ENCODE measurements around the gene SPPL3.

GRCh38 chr12:120754792-120755191, 149.4 kb downstream of the SPPL3 start:
- TF ChIP-seq POLR2A (IDR thresholded peaks at IDR 0.05; ENCODE audit: low read length) (no peak), GATA1 (IDR thresholded peaks at IDR 0.05; ENCODE audit: low read depth, low read length) (no peak)

Measured in erythroblast (primary cell).